Natural killer cell (primary cell): Measurements from ENCODE around the gene CAPN9. TPM values are rescaled to one million over a fixed set of nuclear protein-coding genes. Genes with fewer than 3 reads are reported as not detected.

ENCODE experiments used
- ATAC-seq, 3 donors: fragments of 150-1000 bp in 2 of 3; fragments of 200-7000 bp in 1 of 3; cut with Tn5 transposase; 1 replicate in 1 of 3; 2 replicates in 2 of 3; pipeline ENCODE4 v1.10.0; 2021; ENCODE audit warnings: mild to moderate bottlenecking in 2 of 3, moderate library complexity in 2 of 3
- DNase-seq, 2 donors: peaks; one replicate each; pipeline versions ENCODE4 v3.0.0 to v3.0.0-alpha.2; 2013 to 2021; ENCODE audit warnings: mixed read lengths in 1 of 2
- H3K27ac ChIP-seq: one replicate; pipeline ENCODE4 v1.5.1; 2013; ENCODE audit warnings: mild to moderate bottlenecking, low read length
- H3K27me3 ChIP-seq: one replicate; pipeline ENCODE4 v1.6.1; 2013; ENCODE audit warnings: low read length; ENCODE audit not compliant: control insufficient read depth, insufficient read depth
- H3K36me3 ChIP-seq: one replicate; pipeline ENCODE4 v1.6.1; 2013; ENCODE audit warnings: low read length; ENCODE audit not compliant: control insufficient read depth, insufficient read depth
- H3K4me1 ChIP-seq: one replicate; pipeline ENCODE4 v1.6.1; 2013; ENCODE audit warnings: low read length; ENCODE audit not compliant: control insufficient read depth, insufficient read depth
- H3K4me3 ChIP-seq: one replicate; pipeline ENCODE4 v1.5.1; 2013; ENCODE audit warnings: low read length
- H3K9me3 ChIP-seq: one replicate; pipeline ENCODE4 v1.6.1; 2013; ENCODE audit warnings: low read length; ENCODE audit not compliant: control insufficient read depth, insufficient read depth
- H3K27ac Mint-ChIP-seq, 2 donors: one replicate each; pipeline ENCODE4 v1.8.0; 2022; ENCODE audit warnings: mild to moderate bottlenecking in 2 of 2, mixed read lengths in 2 of 2, moderate library complexity in 1 of 2
- H3K27me3 Mint-ChIP-seq, 2 donors: one replicate each; pipeline ENCODE4 v1.8.0; 2022; ENCODE audit warnings: low read depth in 2 of 2, mixed read lengths in 2 of 2
- H3K36me3 Mint-ChIP-seq: one replicate; pipeline ENCODE4 v1.8.0; 2022; ENCODE audit warnings: mixed read lengths
- H3K4me1 Mint-ChIP-seq, 2 donors: one replicate each; pipeline ENCODE4 v1.8.0; 2022; ENCODE audit warnings: mixed read lengths in 2 of 2
- H3K4me3 Mint-ChIP-seq: one replicate; pipeline ENCODE4 v1.8.0; 2022; ENCODE audit warnings: mild to moderate bottlenecking, moderate library complexity, mixed read lengths
- H3K9me3 Mint-ChIP-seq, 2 donors: one replicate each; pipeline ENCODE4 v1.8.0; 2022; ENCODE audit warnings: mixed read lengths in 2 of 2
- CTCF ChIP-seq: fragments of 200-600 bp; IDR thresholded peaks from one replicate; pipeline ENCODE4 v1.8.0; 2022; ENCODE audit warnings: antibody characterized with exemption
- WGBS: methylation state at CpG from one replicate; pipeline ENCODE4 v1.1.7; 2013; ENCODE audit warnings: missing lambda C conversion rate; ENCODE audit not compliant: insufficient coverage; 5-methylcytosine and 5-hydroxymethylcytosine counted together
- intact Hi-C: fragments of 100-400 bp; cut with micrococcal nuclease; formaldehyde crosslinking; loops from one replicate; pipeline ENCODE4 v1.14.2; 2022
- total RNA-seq, 4 donors: library from RNA; stranded (reverse); fragments of 120-200 nt in 1 of 4; gene quantifications; one replicate each; pipeline versions ENCODE4 v1.2.3 to v1.2.4, GENCODE V29; 2013 to 2022

Gene CAPN9
- total RNA-seq, 3 donors from 2014 or later (not counting 1 experiment from before 2014, with no cell fraction given), result not detected

GRCh38 chr1:230710543-230710904, 36.7 kb upstream of the CAPN9 start:
- H3K36me3 Mint-ChIP-seq, result no peaks in the 10 kb centered on the region
- H3K4me3 Mint-ChIP-seq, result no peak overlapping the region
- intact Hi-C loops, result no loop called here
- DNase-seq (no peak), ATAC-seq (no peak)
- H3K4me1 Mint-ChIP-seq, result peaks cover 9 to 19% of the 10 kb centered on the region in 2 donors
- 94% methylated on average over 8 of the region's 8 CpGs for WGBS
- TF ChIP-seq CTCF, result no peak
- H3K27me3 Mint-ChIP-seq, result peaks cover 0 to 2% of the 10 kb centered on the region in 2 donors
- no peaks in the 10 kb centered on the region for H3K9me3 Mint-ChIP-seq
- Histone ChIP-seq H3K27me3 (no peaks in the 10 kb centered on the region), H3K4me3 (no peak overlapping the region), H3K9me3 (no peaks in the 10 kb centered on the region), H3K4me1 (peaks cover 11% of the 10 kb centered on the region), H3K27ac (no peak overlapping the region), H3K36me3 (no peaks in the 10 kb centered on the region)
- no peak overlapping the region for H3K27ac Mint-ChIP-seq

- H3K27ac ChIP-seq, result no peak overlapping the region
- Mint-ChIP-seq H3K36me3 (no peaks in the 10 kb centered on the region), H3K27me3 (peaks cover 0 to 2% of the 10 kb centered on the region in 2 donors), H3K4me3 (no peak overlapping the region), H3K4me1 (peaks cover 9 to 19% of the 10 kb centered on the region in 2 donors), H3K9me3 (no peaks in the 10 kb centered on the region), H3K27ac (no peak overlapping the region)
- H3K9me3 ChIP-seq, result no peaks in the 10 kb centered on the region
- intact Hi-C loops, result no loop called here
- H3K4me1 ChIP-seq, result peaks cover 11% of the 10 kb centered on the region
- no peak for ATAC-seq
- no peaks in the 10 kb centered on the region for H3K36me3 ChIP-seq
- DNase-seq, result no peak
- 81% methylated on average over 3 of the region's 3 CpGs for WGBS
- no peaks in the 10 kb centered on the region for H3K27me3 ChIP-seq
- no peak for TF ChIP-seq CTCF
- H3K4me3 ChIP-seq, result no peak overlapping the region
Measured at GRCh38 chr1:230711245-230711644, 35.9 kb upstream of the CAPN9 start.

- Mint-ChIP-seq H3K9me3 (no peaks in the 10 kb centered on the region), H3K27me3 (peaks cover 0 to 5% of the 10 kb centered on the region in 2 donors), H3K4me1 (peaks cover 9 to 16% of the 10 kb centered on the region in 2 donors), H3K36me3 (no peaks in the 10 kb centered on the region), H3K4me3 (no peak overlapping the region), H3K27ac (no peak overlapping the region)
- ATAC-seq, result no peak
- intact Hi-C loops, result no loop called here
- Histone ChIP-seq H3K4me1 (peaks cover 10% of the 10 kb centered on the region), H3K4me3 (no peak overlapping the region), H3K9me3 (no peaks in the 10 kb centered on the region), H3K27ac (no peak overlapping the region), H3K27me3 (no peaks in the 10 kb centered on the region), H3K36me3 (no peaks in the 10 kb centered on the region)
- 93% methylated on average over 17 of the region's 17 CpGs for WGBS
- TF ChIP-seq CTCF, result no peak
- DNase-seq, result no peak
Measured at GRCh38 chr1:230712470-230712942, 34.7 kb upstream of the CAPN9 start.

DNA sequence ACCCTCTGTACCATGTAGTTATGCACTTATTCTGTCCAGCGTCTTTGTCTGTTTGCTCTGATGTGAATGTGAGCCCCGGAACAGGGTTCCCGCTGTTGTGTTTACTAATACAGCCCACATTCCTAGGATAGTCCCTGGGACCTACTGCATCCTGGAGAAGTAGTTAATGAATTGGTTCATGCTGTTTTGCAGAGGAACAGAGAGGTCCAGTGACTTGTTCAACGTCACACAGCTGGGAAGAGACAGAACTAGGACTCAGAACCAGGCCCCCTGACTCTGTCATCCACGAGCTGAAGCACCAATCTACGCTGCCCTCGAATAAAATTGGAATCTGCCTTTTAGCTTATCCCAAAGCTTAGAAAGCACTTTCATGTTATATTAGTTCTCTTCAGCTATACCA, 34.0 kb upstream of the CAPN9 start:
- 82% methylated on average over 7 of the region's 7 CpGs for WGBS
- no peaks in the 10 kb centered on the region for H3K27me3 ChIP-seq
- H3K4me1 ChIP-seq, result peaks cover 3% of the 10 kb centered on the region
- H3K27me3 Mint-ChIP-seq, result peaks cover 0 to 3% of the 10 kb centered on the region in 2 donors
- H3K27ac Mint-ChIP-seq, result no peak overlapping the region
- H3K27ac ChIP-seq, result no peak overlapping the region
- no peaks in the 10 kb centered on the region for H3K36me3 ChIP-seq
- H3K4me1 Mint-ChIP-seq, result peaks cover 2 to 9% of the 10 kb centered on the region in 2 donors
- no peak for TF ChIP-seq CTCF
- no peaks in the 10 kb centered on the region for H3K36me3 Mint-ChIP-seq
- intact Hi-C loops, result no loop called here
- H3K9me3 ChIP-seq, result no peaks in the 10 kb centered on the region
- DNase-seq (no peak), ATAC-seq (no peak)
- H3K4me3 ChIP-seq, result no peak overlapping the region
- no peak overlapping the region for H3K4me3 Mint-ChIP-seq
- H3K9me3 Mint-ChIP-seq, result no peaks in the 10 kb centered on the region
